NCI-H2029 treated with DMSO at 0.1 percent for 48 hours (cell line): ENCODE data around the gene CACNA1B.

ENCODE experiments used
- DNase-seq: peaks from one replicate; lab custom pipeline; 2025; lab: John Stamatoyannopoulos, UW

CACNA1B gene

DNA sequence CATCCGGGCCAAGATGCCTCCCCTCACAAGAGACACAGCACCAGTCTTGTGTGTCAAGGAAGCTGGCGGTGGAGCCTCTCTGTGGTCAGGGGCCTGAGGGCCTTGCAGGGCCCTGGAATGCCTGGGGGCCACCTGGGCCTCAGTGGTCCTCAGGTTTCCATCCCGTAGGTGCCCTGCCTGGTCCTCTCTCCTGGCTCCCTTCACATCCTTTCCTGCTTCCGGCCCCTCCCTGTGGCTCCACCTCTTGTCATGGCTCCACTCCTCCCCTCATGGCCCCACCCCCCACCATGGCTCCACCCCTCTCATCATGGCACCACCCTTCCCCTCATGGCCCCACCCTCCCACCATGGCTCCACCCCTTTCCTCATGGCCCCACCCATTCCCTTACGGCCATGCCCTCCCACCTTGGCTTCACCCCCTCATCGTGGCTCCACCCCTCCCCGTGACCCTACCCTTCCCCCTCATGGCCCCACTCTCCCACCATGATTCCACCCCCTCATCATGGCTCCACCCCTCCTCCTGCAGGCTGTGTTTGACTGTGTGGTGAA, 175.8 kb downstream of the CACNA1B start:
- DNase-seq = no peak

DNA sequence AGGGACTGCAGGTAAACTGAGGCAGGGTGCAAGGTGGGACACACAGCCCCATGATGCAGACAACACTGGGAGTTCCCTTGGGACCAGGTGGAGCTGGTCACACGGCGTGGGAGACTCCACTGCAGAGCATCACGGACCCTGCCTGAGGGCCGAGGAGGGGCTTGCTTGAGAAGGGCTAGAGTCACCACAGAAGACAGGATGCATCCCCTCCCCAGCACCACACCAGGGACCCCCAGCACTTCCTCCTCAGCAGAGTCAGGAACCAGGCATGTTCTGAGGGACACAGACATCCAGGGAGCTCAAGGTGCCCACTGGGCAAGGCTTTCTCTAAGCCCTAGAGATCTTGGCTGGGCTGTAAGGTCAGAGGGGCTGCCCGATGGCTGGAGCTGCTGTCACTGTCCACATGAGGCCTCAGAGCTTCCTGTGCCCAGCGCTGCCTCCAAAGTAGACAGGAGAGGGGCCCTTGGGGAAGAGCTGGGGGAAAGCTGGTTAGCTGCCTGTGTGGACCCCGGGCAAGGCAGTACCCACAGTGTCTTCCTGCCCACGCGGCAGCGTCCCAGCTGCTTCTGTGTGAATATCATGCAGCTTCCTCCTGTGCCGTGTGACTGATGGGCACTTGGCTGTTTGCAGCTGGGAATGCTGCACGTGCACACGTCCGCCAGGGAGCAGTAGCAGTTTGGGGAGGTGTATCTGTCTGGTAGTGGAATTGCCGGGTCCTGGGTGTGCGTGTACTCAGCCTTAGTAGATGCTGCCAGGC, 176.6 kb downstream of the CACNA1B start:
- no peak for DNase-seq

GRCh38 chr9:138057726-138058125, 180.1 kb downstream of the CACNA1B start:
- no peak for DNase-seq

GRCh38 chr9:138058181-138058580, 180.6 kb downstream of the CACNA1B start:
- DNase-seq = no peak

DNA sequence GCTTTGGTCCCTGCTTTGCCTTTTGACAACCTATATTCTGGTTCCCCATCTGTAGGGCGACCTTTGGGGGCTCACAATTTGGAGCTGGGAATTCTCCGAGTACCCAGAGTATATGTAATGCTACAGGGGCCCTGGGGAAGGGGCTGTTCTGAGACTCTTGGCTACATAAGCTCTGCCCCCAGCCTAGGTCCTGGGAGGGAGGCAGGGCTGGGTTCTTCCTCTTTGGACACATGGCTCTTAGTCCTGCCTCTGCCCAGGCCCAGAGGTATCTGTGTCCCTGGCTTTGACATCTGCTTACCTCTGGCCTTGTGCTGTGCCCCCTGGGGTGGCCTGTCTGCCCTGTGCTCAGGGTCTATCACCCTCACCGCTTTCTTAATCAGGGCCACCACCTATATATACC, 181.6 kb downstream of the CACNA1B start:
- DNase-seq = no peak

DNA sequence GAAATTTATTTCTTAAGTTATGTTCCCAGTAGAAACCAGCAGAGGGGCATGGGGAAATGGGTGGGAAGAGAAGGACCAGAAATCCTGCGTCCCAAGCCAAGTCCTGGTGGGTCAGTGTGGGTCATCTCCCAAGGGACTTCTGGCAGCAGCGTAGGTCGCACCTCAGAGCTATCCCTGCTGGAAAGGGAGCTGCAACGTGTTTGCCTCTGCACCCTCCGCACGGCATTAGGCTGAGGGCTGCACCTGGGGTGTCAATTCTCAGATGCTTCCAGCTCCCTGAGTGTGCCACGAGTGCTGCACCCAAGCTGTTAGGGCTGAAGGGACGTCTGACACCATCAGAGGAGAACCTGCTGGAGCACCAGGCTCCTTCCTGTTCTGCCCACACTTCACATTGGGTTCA, 182.8 kb downstream of the CACNA1B start:
- no peak for DNase-seq

DNA sequence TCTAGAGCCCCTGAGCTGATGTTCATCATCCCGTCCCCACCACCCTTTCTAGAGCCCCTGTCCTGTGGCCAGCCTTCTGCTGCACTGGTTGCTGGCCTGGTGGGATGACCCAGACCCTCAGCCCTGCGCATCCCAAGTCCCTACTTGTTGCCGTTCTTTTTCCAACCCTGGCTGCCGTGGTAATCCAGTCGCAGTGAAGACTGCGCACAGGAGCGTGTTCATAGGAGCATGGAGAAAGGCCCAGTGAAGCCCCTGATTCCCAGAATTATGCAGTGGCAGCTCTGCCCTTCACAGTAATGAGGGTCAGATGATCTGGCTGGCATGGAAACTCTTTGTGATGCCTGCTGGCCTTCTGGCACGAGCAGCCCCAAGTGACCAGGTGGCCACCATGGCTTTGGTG, 183.3 kb downstream of the CACNA1B start:
- DNase-seq = no peak

- no peak for DNase-seq
Observed at GRCh38 chr9:138061631-138062030, 184.0 kb downstream of the CACNA1B start.

GRCh38 chr9:138062196-138062595, 184.6 kb downstream of the CACNA1B start:
- DNase-seq = no peak

- DNase-seq = no peak
Observed at GRCh38 chr9:138063033-138063432, 185.5 kb downstream of the CACNA1B start.

GRCh38 chr9:138063785-138064184, 186.2 kb downstream of the CACNA1B start:
- DNase-seq = no peak

- no peak for DNase-seq
Observed at GRCh38 chr9:138064547-138064946, 187.0 kb downstream of the CACNA1B start.

GRCh38 chr9:138065287-138065686, 187.7 kb downstream of the CACNA1B start:
- no peak for DNase-seq

DNA sequence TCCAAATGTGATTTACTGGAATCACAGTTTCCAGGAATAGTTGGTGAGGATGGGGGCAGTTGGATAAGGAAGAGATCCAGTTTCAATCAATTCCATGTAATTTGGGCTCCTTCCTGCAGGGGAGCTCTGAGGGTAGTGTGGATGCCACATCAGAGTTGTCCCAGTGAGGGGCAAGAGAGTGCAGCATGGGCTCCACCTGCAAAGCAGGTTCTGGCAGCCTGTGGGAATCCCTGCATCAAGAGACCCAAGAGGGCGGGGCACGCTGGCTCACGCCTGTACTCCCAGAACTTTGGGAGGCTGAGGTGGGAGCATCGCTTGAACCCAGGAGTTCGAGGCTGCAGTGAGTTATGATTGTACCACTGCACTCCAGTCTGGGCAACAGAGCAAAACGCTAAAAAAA, 188.5 kb downstream of the CACNA1B start:
- DNase-seq = no peak

- DNase-seq = no peak
Observed at GRCh38 chr9:138067613-138068367, 190.2 kb downstream of the CACNA1B start.

DNA sequence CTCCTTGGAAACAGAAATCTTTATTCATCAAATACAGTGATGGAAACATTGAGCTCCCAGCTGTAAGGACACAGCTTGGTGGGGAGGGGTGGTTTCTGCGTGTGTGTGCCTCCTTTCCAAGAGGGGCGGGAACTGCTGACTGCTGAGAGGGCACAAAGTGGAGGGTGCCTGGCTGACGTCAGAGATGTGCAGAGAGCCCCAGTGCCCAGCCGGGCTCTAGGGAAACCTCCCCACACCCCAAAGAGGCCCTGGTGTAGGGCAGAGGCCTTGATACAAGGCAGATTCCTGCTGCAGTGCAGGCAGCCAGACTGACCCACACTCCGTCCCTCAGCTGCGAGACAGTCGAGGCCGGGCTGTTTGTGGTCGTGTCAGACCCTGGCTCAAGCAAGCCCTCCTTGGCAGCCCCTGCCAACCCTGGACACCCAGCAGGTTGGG, 191.0 kb downstream of the CACNA1B start:
- no peak for DNase-seq

DNA sequence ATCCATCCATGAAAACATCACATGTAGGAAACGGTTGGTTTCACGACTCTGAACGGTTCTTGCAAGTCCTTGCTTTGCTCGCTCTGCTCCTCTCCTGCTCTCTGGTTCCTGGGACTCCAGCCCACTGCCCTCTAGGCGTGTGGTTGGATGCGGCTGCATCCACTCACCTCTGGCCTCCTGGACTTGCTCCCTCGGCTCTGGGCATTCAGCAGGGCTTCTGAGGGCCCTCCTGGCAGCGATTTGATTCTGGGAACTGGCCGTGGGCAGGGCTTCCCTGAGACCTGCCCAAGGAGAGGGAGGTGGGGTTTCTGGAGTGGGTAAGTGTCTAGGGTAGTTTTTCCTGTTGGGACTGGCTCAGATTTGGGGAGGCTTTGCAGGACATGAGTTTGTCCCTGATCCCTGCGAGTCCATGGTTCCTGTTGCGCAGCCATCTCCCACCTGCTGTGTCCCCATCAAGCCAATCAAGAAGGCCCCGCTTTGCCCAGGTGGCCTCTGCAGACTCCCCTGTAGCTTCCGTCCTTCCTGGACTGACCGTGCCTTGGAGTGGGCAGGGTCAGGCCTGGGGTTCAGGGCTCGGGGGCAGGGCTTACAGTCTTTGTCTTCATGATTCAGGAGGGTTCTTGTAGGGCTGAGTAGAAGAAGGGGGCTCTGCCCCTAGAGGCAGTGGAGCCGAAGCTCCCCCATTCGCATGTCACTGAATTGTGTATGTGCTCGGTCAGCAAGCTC, 192.3 kb downstream of the CACNA1B start:
- DNase-seq = no peak

DNA sequence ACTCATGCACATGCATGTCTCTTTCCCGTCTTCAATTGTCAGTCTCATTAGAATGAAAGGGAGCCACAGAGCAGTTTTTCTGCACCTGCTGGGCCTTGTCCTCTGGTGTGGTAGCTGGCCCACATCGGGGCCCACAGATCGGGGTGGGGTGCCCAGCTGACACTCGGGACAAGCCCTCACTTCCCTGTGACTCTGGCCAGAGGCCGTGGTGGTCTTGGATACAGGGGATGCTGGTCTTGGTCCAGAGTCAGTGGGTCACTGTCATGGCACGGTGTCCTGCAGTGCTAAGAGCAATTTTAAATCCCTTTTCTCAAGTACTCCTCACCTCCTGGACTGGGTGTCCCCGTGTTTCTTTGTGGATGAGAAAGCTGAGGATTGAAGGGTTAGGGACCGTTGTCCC, 193.2 kb downstream of the CACNA1B start:
- DNase-seq = no peak

DNA sequence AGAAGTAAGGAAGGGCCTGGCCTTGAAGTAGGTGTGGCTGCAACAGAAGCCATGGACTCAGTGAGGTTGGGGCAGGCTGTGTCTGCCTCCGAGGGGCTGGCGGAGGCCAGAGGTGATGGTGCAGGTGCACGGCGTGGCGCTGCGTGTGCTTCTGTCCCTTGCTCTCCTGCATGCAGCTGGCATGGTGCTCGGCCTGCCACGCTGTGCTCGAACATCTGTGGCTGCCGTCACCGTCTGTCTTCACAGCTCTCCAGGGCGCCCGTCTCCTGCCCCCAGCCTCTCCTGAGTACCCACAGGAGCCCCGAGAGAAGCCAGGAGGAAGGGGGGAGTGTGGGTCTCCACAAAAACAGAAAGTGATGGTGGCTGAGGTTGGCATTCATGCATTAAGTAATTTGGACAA, 193.7 kb downstream of the CACNA1B start:
- DNase-seq = no peak

DNA sequence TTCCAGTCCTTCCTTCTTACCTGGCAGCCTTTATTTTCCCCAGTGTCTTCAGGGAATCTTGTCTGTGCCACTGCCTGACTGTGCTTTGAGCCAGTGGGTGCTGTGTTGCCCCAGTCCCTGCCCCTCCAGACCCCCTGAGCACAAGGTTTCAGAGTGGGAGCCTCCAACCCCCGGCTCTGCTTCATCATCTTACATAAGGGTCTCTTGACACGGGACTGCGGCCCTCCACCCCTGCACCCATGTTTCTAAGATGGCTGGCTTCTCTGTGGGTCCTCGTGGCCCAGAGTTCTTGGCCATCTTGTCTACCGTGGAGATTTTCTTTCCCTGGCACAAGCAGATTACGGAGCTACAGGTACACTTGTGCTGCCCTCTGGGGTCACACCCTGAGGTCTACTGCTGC, 194.1 kb downstream of the CACNA1B start:
- DNase-seq = no peak

DNA sequence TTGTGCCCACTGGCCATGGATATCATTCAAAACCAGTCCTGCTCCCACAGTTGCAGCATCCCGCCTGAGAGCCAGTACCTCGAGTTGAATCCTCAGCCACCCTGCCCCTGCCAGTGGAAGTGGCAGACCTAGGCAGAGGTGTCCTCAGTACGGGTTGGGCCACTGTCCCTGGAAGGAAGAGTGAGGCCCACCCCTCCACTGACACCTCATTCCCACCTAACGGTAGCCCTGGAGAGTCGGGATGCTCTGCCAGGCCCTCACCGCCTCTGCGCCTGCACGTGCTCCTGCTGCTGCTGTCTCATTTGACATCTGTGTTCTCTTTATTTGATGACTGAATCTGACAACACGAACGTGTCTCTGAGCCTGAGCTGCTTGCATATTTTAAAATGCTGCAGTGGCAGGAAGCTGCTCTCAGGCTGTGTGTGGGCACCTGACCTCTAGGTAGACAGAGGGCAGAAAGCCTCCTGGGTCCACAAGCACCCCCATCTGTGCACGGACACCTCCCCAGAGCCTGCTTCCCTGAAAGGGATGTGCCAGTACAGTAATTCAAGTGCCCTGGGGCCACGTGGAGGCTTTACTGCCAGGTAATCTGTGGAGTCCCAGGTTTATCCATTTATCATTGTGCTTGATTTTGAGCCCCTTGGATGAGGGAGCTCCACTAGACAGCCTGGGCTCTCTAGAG, 194.7 kb downstream of the CACNA1B start:
- DNase-seq = no peak

DNA sequence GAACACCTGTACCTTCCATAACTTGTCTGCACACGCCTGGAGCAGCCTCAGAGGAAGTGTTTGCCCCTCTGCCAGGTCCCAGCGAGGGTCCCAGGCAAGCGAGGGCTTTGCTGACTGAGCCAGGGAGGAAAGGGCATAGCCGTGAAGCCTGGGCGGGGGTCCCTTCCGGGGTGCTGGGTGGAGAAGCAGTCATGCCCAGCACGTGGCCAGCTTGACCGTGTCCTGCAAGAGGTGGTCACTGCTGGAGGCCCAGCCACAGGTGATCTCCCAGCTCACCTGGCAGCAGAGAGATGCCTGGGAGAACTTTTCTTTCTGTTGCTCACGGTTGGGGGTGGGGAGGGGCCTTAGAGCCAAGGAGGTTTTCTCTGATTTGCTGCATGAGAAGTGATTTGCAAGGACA, 195.3 kb downstream of the CACNA1B start:
- no peak for DNase-seq
